GM23338 (cell line): ENCODE data around the gene RICTOR. TPM values are rescaled to one million over a fixed set of nuclear protein-coding genes. Genes with fewer than 3 reads are reported as not detected.

ENCODE experiments used
- ATAC-seq: fragments of 200-7000 bp; cut with Tn5 transposase; 3 replicates; pipeline ENCODE4 v1.9.1; 2020
- DNase-seq: peaks from one replicate; pipeline ENCODE4 v3.0.0-alpha.2; 2015; ENCODE audit warnings: low spot score
- H2AFZ ChIP-seq: fragments of 200-600 bp; sonication (generic); 2 replicates; pipeline ENCODE4 v1.8.0; 2016; ENCODE audit warnings: antibody characterized with exemption, mild to moderate bottlenecking, moderate library complexity
- H3F3A ChIP-seq: fragments of 200-600 bp; sonication (generic); replicated peaks from 2 replicates; pipeline ENCODE4 v1.8.0; 2017; ENCODE audit warnings: antibody characterized with exemption, mixed run types, low read depth
- H3K27ac ChIP-seq: fragments of 200-600 bp; sonication (generic); 2 replicates; pipeline ENCODE4 v1.6.1; 2016; ENCODE audit warnings: low read depth
- H3K27me3 ChIP-seq: fragments of 200-600 bp; sonication (generic); 2 replicates; pipeline ENCODE4 v1.8.0; 2016; ENCODE audit warnings: mild to moderate bottlenecking, mixed run types, moderate library complexity; ENCODE audit not compliant: insufficient read depth
- H3K36me3 ChIP-seq: fragments of 200-600 bp; sonication (generic); 2 replicates; pipeline ENCODE4 v1.8.0; 2016; ENCODE audit warnings: mild to moderate bottlenecking; ENCODE audit not compliant: insufficient read depth
- H3K4me1 ChIP-seq: fragments of 200-600 bp; sonication (generic); 2 replicates; pipeline ENCODE4 v1.8.0; 2016; ENCODE audit warnings: mild to moderate bottlenecking, moderate library complexity; ENCODE audit not compliant: insufficient read depth
- H3K4me2 ChIP-seq: fragments of 200-600 bp; sonication (generic); 2 replicates; pipeline ENCODE4 v1.7.1; 2017; ENCODE audit warnings: mixed run types
- H3K4me3 ChIP-seq: fragments of 200-600 bp; sonication (generic); 2 replicates; pipeline ENCODE4 v1.6.1; 2016; ENCODE audit warnings: mixed run types
- H3K79me2 ChIP-seq: fragments of 200-600 bp; sonication (generic); replicated peaks from 2 replicates; pipeline ENCODE4 v1.8.0; 2017; ENCODE audit warnings: mild to moderate bottlenecking; ENCODE audit not compliant: insufficient read depth
- H3K9me2 ChIP-seq: fragments of 200-600 bp; sonication (generic); 2 replicates; pipeline ENCODE4 v1.8.0; 2017; ENCODE audit not compliant: insufficient read depth
- H4K20me1 ChIP-seq: fragments of 200-600 bp; sonication (generic); replicated peaks from 2 replicates; pipeline ENCODE4 v1.8.0; 2017; ENCODE audit warnings: mild to moderate bottlenecking; ENCODE audit not compliant: insufficient read depth
- H3K27ac Mint-ChIP-seq: 2 replicates; pipeline ENCODE4 v1.8.0; 2020; ENCODE audit warnings: inconsistent platforms, mild to moderate bottlenecking, moderate library complexity, mixed read lengths
- H3K27me3 Mint-ChIP-seq: 3 replicates; pipeline ENCODE4 v1.8.0; 2022; ENCODE audit warnings: low read depth, mild to moderate bottlenecking, moderate library complexity, mixed read lengths, inconsistent platforms; ENCODE audit not compliant: insufficient read depth, poor library complexity
- H3K36me3 Mint-ChIP-seq: 3 replicates; pipeline ENCODE4 v1.8.0; 2021; ENCODE audit warnings: low read depth, mild to moderate bottlenecking, inconsistent platforms, moderate library complexity, mixed read lengths
- H3K4me1 Mint-ChIP-seq: 3 replicates; pipeline ENCODE4 v1.8.0; 2020; ENCODE audit warnings: mild to moderate bottlenecking, inconsistent platforms, mixed read lengths
- H3K4me3 Mint-ChIP-seq: 3 replicates; pipeline ENCODE4 v1.8.0; 2021; ENCODE audit warnings: moderate library complexity, mild to moderate bottlenecking, inconsistent platforms, mixed read lengths
- H3K9me3 Mint-ChIP-seq: 3 replicates; pipeline ENCODE4 v1.8.0; 2020; ENCODE audit warnings: moderate library complexity, mild to moderate bottlenecking, inconsistent platforms, mixed read lengths
- ETS1 ChIP-seq: IDR thresholded peaks from 2 replicates; pipeline ENCODE4 v1.6.1; 2016; ENCODE audit warnings: antibody characterized with exemption
- NANOG ChIP-seq: IDR thresholded peaks from 2 replicates; pipeline ENCODE4 v1.6.1; 2016; ENCODE audit warnings: antibody characterized with exemption, borderline replicate concordance
- REST ChIP-seq: IDR thresholded peaks from one replicate; pipeline ENCODE4 v1.6.1; 2018; ENCODE audit warnings: antibody characterized with exemption; ENCODE audit not compliant: unreplicated experiment
- ZNF114 ChIP-seq: fragments of 250-450 bp; sonication (Bioruptor Pico); IDR thresholded peaks from 2 replicates; pipeline ENCODE4 v1.5.0; 2020; ENCODE audit warnings: mild to moderate bottlenecking, moderate library complexity
- polyA plus RNA-seq: library from polyadenylated mRNA; unstranded; fragments of >200 nt; fragmentation: Nextera tagmentation; extraction: Ambion mirVana; gene quantifications from 2 replicates; pipeline ENCODE4 v1.2.1, GENCODE V29; 2016
- total RNA-seq: library from RNA; depleted of rRNA; stranded (reverse); fragments of >200 nt; shearing (Covaris generic); gene quantifications from 2 replicates; pipeline ENCODE4 v1.2.3, GENCODE V29; 2014
- TF ChIP-seq, protein P1 (sequence below), 2 experiments: fragments of 200-600 bp in 1 of 2; sonication (generic) in 1 of 2; conservative IDR thresholded peaks; 2 replicates each; pipeline versions ENCODE4 v1.5.1 to v1.6.1; 2016 to 2017; ENCODE audit warnings: antibody characterized with exemption in 2 of 2, low read depth in 2 of 2, mild to moderate bottlenecking in 2 of 2, moderate library complexity in 1 of 2

RICTOR gene
- total and polyA plus RNA-seq, 2 experiments from 2014 or later, result 9.9 to 27.4 TPM

- H2AFZ ChIP-seq, result no peak overlapping the region
- no peaks in the 10 kb centered on the region for H4K20me1 ChIP-seq
- DNase-seq (peak; percentile 79), ATAC-seq (peak; percentile 77)
- H3K4me1 Mint-ChIP-seq, result peaks cover 16% of the 10 kb centered on the region
- TF ChIP-seq ZNF114, result no peak
- TF ChIP-seq, protein P1, sequence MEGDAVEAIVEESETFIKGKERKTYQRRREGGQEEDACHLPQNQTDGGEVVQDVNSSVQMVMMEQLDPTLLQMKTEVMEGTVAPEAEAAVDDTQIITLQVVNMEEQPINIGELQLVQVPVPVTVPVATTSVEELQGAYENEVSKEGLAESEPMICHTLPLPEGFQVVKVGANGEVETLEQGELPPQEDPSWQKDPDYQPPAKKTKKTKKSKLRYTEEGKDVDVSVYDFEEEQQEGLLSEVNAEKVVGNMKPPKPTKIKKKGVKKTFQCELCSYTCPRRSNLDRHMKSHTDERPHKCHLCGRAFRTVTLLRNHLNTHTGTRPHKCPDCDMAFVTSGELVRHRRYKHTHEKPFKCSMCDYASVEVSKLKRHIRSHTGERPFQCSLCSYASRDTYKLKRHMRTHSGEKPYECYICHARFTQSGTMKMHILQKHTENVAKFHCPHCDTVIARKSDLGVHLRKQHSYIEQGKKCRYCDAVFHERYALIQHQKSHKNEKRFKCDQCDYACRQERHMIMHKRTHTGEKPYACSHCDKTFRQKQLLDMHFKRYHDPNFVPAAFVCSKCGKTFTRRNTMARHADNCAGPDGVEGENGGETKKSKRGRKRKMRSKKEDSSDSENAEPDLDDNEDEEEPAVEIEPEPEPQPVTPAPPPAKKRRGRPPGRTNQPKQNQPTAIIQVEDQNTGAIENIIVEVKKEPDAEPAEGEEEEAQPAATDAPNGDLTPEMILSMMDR (conservative IDR thresholded peaks at IDR 0.05; ENCODE audit: low read depth in 2 of 2), result peak; percentile 90 to 95
- peaks cover 2% of the 10 kb centered on the region for H3K27me3 Mint-ChIP-seq
- no peaks in the 10 kb centered on the region for H3K79me2 ChIP-seq
- no peaks in the 10 kb centered on the region for H3K27me3 ChIP-seq
- H3K4me2 ChIP-seq, result no peak overlapping the region
- no peaks in the 10 kb centered on the region; the same call in 2 of the 3 replicates for H3K9me3 Mint-ChIP-seq
- H3K4me1 ChIP-seq, result peaks cover 8% of the 10 kb centered on the region; the same call in 1 of the 2 replicates
- H3K9me2 ChIP-seq, result no peaks in the 10 kb centered on the region
- no peak overlapping the region for H3K4me3 ChIP-seq
- no peaks in the 10 kb centered on the region for H3F3A ChIP-seq
- no peak overlapping the region for H3K4me3 Mint-ChIP-seq
- no peaks in the 10 kb centered on the region for H3K36me3 ChIP-seq
- H3K36me3 Mint-ChIP-seq, result no peaks in the 10 kb centered on the region
- no peak overlapping the region for H3K27ac ChIP-seq
- no peak overlapping the region for H3K27ac Mint-ChIP-seq
Measured at GRCh38 chr5:39080597-39081204, 6.5 kb upstream of the RICTOR start.

- Mint-ChIP-seq H3K27ac (no peak overlapping the region), H3K4me1 (peaks cover 20% of the 10 kb centered on the region), H3K9me3 (0 out of 3 replicates have a peak, but pooled peaks cover 3% of the 10 kb centered on the region), H3K4me3 (no peak overlapping the region), H3K36me3 (no peaks in the 10 kb centered on the region; the same call in 2 of the 3 replicates), H3K27me3 (peaks cover 2% of the 10 kb centered on the region)
- TF ChIP-seq NANOG, result no peak
- no peak for TF ChIP-seq ZNF114
- no peak for TF ChIP-seq ETS1
- TF ChIP-seq REST, result no peak
- no peak for ATAC-seq
- H3K4me1 ChIP-seq, result peaks cover 12% of the 10 kb centered on the region
- no peak overlapping the region for H3K4me3 ChIP-seq
- no peaks in the 10 kb centered on the region for H3K36me3 ChIP-seq
- H3K4me2 ChIP-seq, result no peak overlapping the region
- H3F3A ChIP-seq, result no peaks in the 10 kb centered on the region
- H3K27me3 ChIP-seq, result no peaks in the 10 kb centered on the region
- H2AFZ ChIP-seq, result no peak overlapping the region
- no peaks in the 10 kb centered on the region for H4K20me1 ChIP-seq
- H3K9me2 ChIP-seq, result no peaks in the 10 kb centered on the region
- no peak overlapping the region for H3K27ac ChIP-seq
- H3K79me2 ChIP-seq, result no peaks in the 10 kb centered on the region
- no peak for DNase-seq
Measured at GRCh38 chr5:39080168-39080567, 6.0 kb upstream of the RICTOR start.
